SK-N-MC (cell line): Measurements from ENCODE around the gene KCNQ1.

ENCODE experiments used
- EZH2 ChIP-seq: fragments of 200-600 bp; sonication (generic); IDR thresholded peaks from one replicate; pipeline ENCODE4 v1.6.1; 2017; ENCODE audit warnings: antibody characterized with exemption
- FOXP2 ChIP-seq: optimal IDR thresholded peaks from 2 replicates; pipeline ENCODE3; 2011; ENCODE audit warnings: mild to moderate bottlenecking, moderate library complexity; ENCODE audit not compliant: insufficient read depth; ENCODE audit errors: extremely low read length, control extremely low read depth
- POLR2AphosphoS5 ChIP-seq: IDR thresholded peaks from 2 replicates; pipeline ENCODE4 v1.6.1; 2012; ENCODE audit warnings: mild to moderate bottlenecking, low read depth, low read length, borderline replicate concordance

DNA sequence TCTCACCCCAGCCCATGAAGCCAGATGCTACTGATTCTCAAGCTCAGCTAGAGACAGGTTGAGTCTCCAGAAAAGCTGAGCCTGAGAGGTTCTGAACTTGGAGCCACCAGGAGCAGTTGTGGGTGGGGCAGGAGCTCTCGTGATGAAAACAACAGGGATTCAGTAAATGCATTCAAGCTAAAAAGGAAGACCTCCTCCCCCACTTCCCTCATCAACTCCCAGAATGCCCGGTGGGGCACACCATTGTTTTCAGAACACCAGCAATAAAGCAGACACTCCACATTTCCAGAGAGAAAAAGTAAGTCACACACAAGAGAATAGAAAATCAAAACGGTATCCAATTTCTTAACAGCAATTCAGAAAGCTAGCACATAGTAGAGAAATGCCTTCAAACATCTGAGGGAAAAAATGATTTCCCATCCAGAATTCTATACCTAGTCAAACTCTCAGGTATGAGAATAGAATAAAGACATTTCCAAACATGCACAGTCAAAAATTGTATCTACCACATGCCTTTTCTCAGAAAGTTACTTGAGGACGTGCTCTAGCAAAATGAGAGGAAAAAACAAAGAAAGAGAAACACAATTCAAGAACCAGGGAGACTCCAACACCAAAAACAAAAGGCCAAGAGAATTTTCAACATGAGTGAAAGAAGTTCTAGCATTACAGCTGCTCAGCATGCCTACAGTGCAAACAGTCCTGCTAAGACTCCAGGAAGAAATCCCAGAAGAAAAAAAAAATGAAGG, 383.9 kb downstream of the KCNQ1 start:
- TF ChIP-seq POLR2AphosphoS5 (no peak), EZH2 (no peak), FOXP2 (no peak)
